Left cardiac atrium (tissue), 4 donors: ENCODE results near the gene ZNF500. TPM values are rescaled to one million over a fixed set of nuclear protein-coding genes. Genes with fewer than 3 reads are reported as not detected.
"Not testable (repeated sequence)": the region's sequence is repeated elsewhere in the genome, so short reads cannot be mapped to it uniquely, and the experiment has no call there.

Experiments
- ATAC-seq, 2 donors: fragments of 200-7000 bp; cut with Tn5 transposase; one replicate each; pipeline ENCODE4 v1.9.1; 2020; ENCODE audit warnings: mild to moderate bottlenecking in 2 of 2, moderate library complexity in 2 of 2
- DNase-seq: peaks from one replicate; pipeline ENCODE4 v3.0.0-alpha.2; 2020
- intact Hi-C, 2 donors: fragments of 100-400 bp; cut with DNase I; formaldehyde crosslinking; loops; one replicate each; pipeline versions ENCODE4 v1.14.1 to v1.15.1; 2022 to 2023
- total RNA-seq, 2 donors: library from RNA; stranded (reverse); fragmentation: NEBNext Ultra II Directional; extraction: Animal tissue kit (Norgen Biotek cat#: 25700); gene quantifications; one replicate each; pipeline ENCODE4 v1.2.1, GENCODE V29; 2021
- donor health status: DM: no; HTN: yes; CAD: no.
- donor health status: DM: no; HTN: yes; CAD: no; lungs with severe emphysema.
- donor health status: DM: yes; HTN: yes; CAD: no.
- donor health status: Dilated cardiomyopathy.

The ZNF500 gene
- total RNA-seq, 2 donors from 2014 or later: 6.3 to 10.3 TPM

- intact Hi-C loops: no loop called here
- DNase-seq (no peak), ATAC-seq (no peak)
Measured at GRCh38 chr16:4749700-4750257, 17.2 kb downstream of the ZNF500 start.

GRCh38 chr16:4748682-4749411, 18.1 kb downstream of the ZNF500 start:
- intact Hi-C loops: no loop called here
- DNase-seq (no peak), ATAC-seq (no peak)

- DNase-seq: no peak
- no peak for ATAC-seq
- intact Hi-C loops: no loop called here
Measured at GRCh38 chr16:4747906-4748681, 18.9 kb downstream of the ZNF500 start.

- DNase-seq (no peak), ATAC-seq (peak in 1 of 2 donors; percentile 54)
- intact Hi-C loops: no loop called here
Measured at GRCh38 chr16:4746991-4747574, 19.9 kb downstream of the ZNF500 start.

GRCh38 chr16:4746215-4746614, 20.7 kb downstream of the ZNF500 start:
- DNase-seq: no peak
- intact Hi-C loops: no loop called here
- no peak for ATAC-seq

- ATAC-seq (no peak), DNase-seq (no peak)
- intact Hi-C loops: no loop called here
Measured at GRCh38 chr16:4745274-4745569, 21.7 kb downstream of the ZNF500 start.

- no peak for ATAC-seq
- no peak for DNase-seq
Measured at GRCh38 chr16:4744555-4745273, 22.2 kb downstream of the ZNF500 start.

GRCh38 chr16:4743226-4743878, 23.6 kb downstream of the ZNF500 start:
- no peak for ATAC-seq
- intact Hi-C loops: no loop called here
- DNase-seq: no peak

More at GRCh38 chr16:4744555-4745273, 22.2 kb downstream of the ZNF500 start:
- intact Hi-C loops: no loop called here

GRCh38 chr16:4738370-4738769, 28.6 kb downstream of the ZNF500 start:
- DNase-seq, intact Hi-C loops: not testable (repeated sequence)

GRCh38 chr16:4737545-4737944, 29.4 kb downstream of the ZNF500 start:
- intact Hi-C loops: no loop called here
- ATAC-seq (no peak), DNase-seq (no peak)

More at GRCh38 chr16:4738370-4738769, 28.6 kb downstream of the ZNF500 start:
- ATAC-seq: not testable (repeated sequence)

GRCh38 chr16:4736546-4736945, 30.4 kb downstream of the ZNF500 start:
- intact Hi-C loops: no loop called here
- DNase-seq (no peak), ATAC-seq (no peak)

- intact Hi-C loops: no loop called here
- ATAC-seq (peak; percentile 87 to 91), DNase-seq (peak; percentile 93)
Measured at GRCh38 chr16:4734730-4735535, 32.0 kb downstream of the ZNF500 start.

- ATAC-seq: peak; percentile 98
- intact Hi-C loops: no loop called here
- peak; percentile 97 for DNase-seq
Measured at GRCh38 chr16:4734063-4734729, 32.8 kb downstream of the ZNF500 start, which contains the start of the genes ANKS3 and DNAAF8. Gene ANKS3 (minus strand): TSS chr16:4734271. CDS start chr16:4730149, 4,122 bp downstream. Gene DNAAF8 (plus strand): TSS chr16:4734537. CDS start chr16:4736515, 1,978 bp downstream.

GRCh38 chr16:4733747-4734062, 33.3 kb downstream of the ZNF500 start:
- intact Hi-C loops: no loop called here
- ATAC-seq (peak in 1 of 2 donors; percentile 2), DNase-seq (peak; percentile 45)

GRCh38 chr16:4733211-4733742, 33.7 kb downstream of the ZNF500 start:
- DNase-seq: no peak
- intact Hi-C loops: no loop called here
- no peak for ATAC-seq

- DNase-seq (no peak), ATAC-seq (no peak)
- intact Hi-C loops: no loop called here
Measured at GRCh38 chr16:4729876-4730275, 37.1 kb downstream of the ZNF500 start.

- intact Hi-C loops: no loop called here
- DNase-seq (no peak), ATAC-seq (no peak)
Measured at GRCh38 chr16:4728676-4729075, 38.3 kb downstream of the ZNF500 start.
